ENCODE data around the gene GSTT4. TPM values are rescaled to one million over a fixed set of nuclear protein-coding genes. Genes with fewer than 3 reads are reported as not detected.

GSTT4 gene
- total RNA-seq, 2 donors from 2014 or later, result not detected

- DNase-seq (ENCODE audit: low spot score) (no peak), ATAC-seq (ENCODE audit: insufficient number of reproducible peaks, low FRiP score, low read depth) (no peak)
- no peak for TF ChIP-seq CTCF (IDR thresholded peaks at IDR 0.05)
- Histone ChIP-seq H3K27ac (no peak overlapping the region), H3K4me3 (no peak overlapping the region), H3K4me1 (ENCODE audit: control insufficient read depth in 1 of 2, low read depth in 2 of 2) (peaks cover 8 to 17% of the 10 kb centered on the region in 2 donors), H3K36me3 (peaks cover 25% of the 10 kb centered on the region), H3K9me3 (no peaks in the 10 kb centered on the region), H3K27me3 (replicated peaks; ENCODE audit: insufficient read depth) (no peaks in the 10 kb centered on the region)
These were observed 33.8 kb upstream of the GSTT4 start for GRCh38 chr22:24039046-24039445.

- Histone ChIP-seq H3K4me1 (ENCODE audit: control insufficient read depth in 1 of 2, low read depth in 2 of 2) (peaks cover 4 to 10% of the 10 kb centered on the region in 2 donors), H3K4me3 (no peak overlapping the region), H3K9me3 (no peaks in the 10 kb centered on the region), H3K27me3 (replicated peaks; ENCODE audit: insufficient read depth) (no peaks in the 10 kb centered on the region), H3K27ac (no peak overlapping the region), H3K36me3 (peaks cover 25% of the 10 kb centered on the region)
- no peak for TF ChIP-seq CTCF (IDR thresholded peaks at IDR 0.05)
- DNase-seq (ENCODE audit: low spot score) (no peak), ATAC-seq (ENCODE audit: insufficient number of reproducible peaks, low FRiP score, low read depth) (no peak)
These were observed 32.9 kb upstream of the GSTT4 start for GRCh38 chr22:24037851-24038765.

- Histone ChIP-seq H3K4me1 (ENCODE audit: control insufficient read depth in 1 of 2, low read depth in 2 of 2) (no peaks in the 10 kb centered on the region), H3K4me3 (no peak overlapping the region), H3K27ac (no peak overlapping the region), H3K9me3 (no peaks in the 10 kb centered on the region), H3K27me3 (replicated peaks; ENCODE audit: insufficient read depth) (no peaks in the 10 kb centered on the region), H3K36me3 (peaks cover 21% of the 10 kb centered on the region)
- no peak for TF ChIP-seq CTCF (IDR thresholded peaks at IDR 0.05)
- ATAC-seq (ENCODE audit: insufficient number of reproducible peaks, low FRiP score, low read depth), result no peak
- no peak for DNase-seq (ENCODE audit: low spot score)
These were observed 30.0 kb upstream of the GSTT4 start for GRCh38 chr22:24035296-24035695.

GRCh38 chr22:24033731-24034130, 28.5 kb upstream of the GSTT4 start:
- ATAC-seq (ENCODE audit: insufficient number of reproducible peaks, low FRiP score, low read depth), result no peak
- no peak for DNase-seq (ENCODE audit: low spot score)
- H3K4me3 ChIP-seq, result no peak overlapping the region
- no peak for TF ChIP-seq CTCF (IDR thresholded peaks at IDR 0.05)
- H3K27me3 ChIP-seq (replicated peaks; ENCODE audit: insufficient read depth), result no peaks in the 10 kb centered on the region
- H3K27ac ChIP-seq, result no peak overlapping the region
- peaks cover 11% of the 10 kb centered on the region for H3K36me3 ChIP-seq
- H3K4me1 ChIP-seq (ENCODE audit: control insufficient read depth in 1 of 2, low read depth in 2 of 2), result no peaks in the 10 kb centered on the region
- H3K9me3 ChIP-seq, result no peaks in the 10 kb centered on the region

- no peak for TF ChIP-seq CTCF (IDR thresholded peaks at IDR 0.05)
- no peak for ATAC-seq (ENCODE audit: insufficient number of reproducible peaks, low FRiP score, low read depth)
- Histone ChIP-seq H3K27ac (no peak overlapping the region), H3K4me3 (no peak overlapping the region), H3K4me1 (ENCODE audit: control insufficient read depth in 1 of 2, low read depth in 2 of 2) (peaks cover 0 to 9% of the 10 kb centered on the region in 2 donors), H3K36me3 (no peaks in the 10 kb centered on the region), H3K9me3 (no peaks in the 10 kb centered on the region), H3K27me3 (replicated peaks; ENCODE audit: insufficient read depth) (no peaks in the 10 kb centered on the region)
- no peak for DNase-seq (ENCODE audit: low spot score)
These were observed 25.0 kb upstream of the GSTT4 start for GRCh38 chr22:24030186-24030702.
